GM18508 (cell line): ENCODE data around the gene ZFP92.

Experiments used
- ATAC-seq: cut with Tn5 transposase; IDR thresholded peaks from one replicate; pipeline ENCODE4 v1.9.1; 2021; ENCODE audit warnings: moderate number of reproducible peaks; ENCODE audit not compliant: insufficient read depth, unreplicated experiment

Gene ZFP92

GRCh38 chrX:153450114-153450948, 39.1 kb downstream of the ZFP92 start:
- no peak for ATAC-seq

- ATAC-seq, result no peak
These were observed 39.6 kb downstream of the ZFP92 start for GRCh38 chrX:153450949-153451277.

GRCh38 chrX:153454901-153455550, 43.8 kb downstream of the ZFP92 start:
- ATAC-seq, result no peak

DNA sequence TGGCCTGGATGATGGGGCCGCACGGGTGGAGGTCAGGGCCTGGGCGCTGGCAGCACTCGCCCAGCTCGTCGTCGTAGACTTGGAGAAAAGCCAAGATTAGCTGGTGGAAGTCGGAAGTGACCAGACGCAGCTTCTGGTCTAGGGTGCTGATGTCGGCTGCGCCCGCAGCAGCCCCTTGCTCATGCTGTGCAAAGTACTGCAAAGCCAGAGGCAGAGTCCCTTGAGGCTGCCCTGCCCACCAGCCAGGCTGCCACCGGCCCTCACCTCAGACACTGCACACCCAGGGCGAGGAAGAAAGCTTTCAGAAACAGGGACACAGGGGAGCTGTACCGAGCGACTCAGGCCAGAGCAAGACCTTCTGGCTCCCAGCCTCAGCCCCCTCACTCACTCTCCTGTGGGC, 44.3 kb downstream of the ZFP92 start:
- ATAC-seq, result no peak

DNA sequence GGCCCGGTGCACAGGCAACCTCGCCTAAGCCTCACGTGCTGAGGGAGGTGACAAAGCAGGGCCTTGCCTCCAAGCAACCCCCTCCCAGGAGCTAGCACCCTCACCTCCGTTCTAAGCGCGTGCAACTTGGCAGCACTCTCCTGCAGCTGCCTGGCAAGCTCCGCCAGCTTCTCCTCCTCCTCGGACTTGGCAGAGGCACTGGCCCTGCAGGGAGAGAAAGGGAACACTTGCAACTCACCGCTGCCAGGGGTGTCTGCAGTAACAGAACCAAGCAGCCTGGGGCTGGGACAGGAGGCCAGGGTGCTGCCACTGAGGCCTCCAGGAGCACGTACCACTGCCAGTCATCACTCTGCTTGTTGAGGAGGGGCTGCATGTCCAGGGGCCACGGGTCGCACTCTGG, 44.9 kb downstream of the ZFP92 start:
- no peak for ATAC-seq

- no peak for ATAC-seq
These were observed 45.4 kb downstream of the ZFP92 start for GRCh38 chrX:153456704-153457103.

DNA sequence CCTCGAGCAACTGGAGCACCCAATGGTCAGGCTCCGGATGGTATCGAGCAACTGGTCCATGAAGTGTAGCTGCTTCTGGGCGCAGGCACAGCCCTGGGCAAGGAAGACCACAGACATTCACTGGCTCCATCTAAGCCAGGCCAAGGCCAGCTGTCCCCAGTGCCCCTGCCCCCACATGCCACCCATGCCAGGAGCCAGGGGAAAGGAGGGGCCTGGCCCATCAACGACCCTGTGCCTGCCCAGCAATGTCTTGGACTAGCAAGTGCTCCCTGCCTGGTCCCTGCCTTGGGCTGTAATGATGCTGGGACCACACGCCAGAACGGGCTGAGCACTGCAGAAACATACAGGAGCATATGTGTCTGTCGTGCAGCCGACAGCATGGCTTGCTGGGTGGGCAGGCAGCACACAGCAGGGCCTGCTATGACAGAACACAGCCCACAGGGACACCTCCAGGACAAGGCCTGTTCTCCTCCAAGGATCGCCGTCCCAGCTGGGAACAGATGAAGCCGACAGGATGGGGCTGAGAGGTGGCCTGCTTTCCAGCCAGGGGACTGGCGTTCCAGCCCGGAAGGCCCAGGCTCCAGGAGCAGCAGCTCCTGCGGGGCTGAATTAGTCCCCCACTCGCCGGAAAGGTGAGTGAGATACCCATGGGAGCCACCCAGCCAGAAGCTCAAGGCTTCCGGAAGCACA, 46.0 kb downstream of the ZFP92 start:
- ATAC-seq, result no peak

GRCh38 chrX:153457827-153458466, 46.7 kb downstream of the ZFP92 start:
- ATAC-seq, result no peak

DNA sequence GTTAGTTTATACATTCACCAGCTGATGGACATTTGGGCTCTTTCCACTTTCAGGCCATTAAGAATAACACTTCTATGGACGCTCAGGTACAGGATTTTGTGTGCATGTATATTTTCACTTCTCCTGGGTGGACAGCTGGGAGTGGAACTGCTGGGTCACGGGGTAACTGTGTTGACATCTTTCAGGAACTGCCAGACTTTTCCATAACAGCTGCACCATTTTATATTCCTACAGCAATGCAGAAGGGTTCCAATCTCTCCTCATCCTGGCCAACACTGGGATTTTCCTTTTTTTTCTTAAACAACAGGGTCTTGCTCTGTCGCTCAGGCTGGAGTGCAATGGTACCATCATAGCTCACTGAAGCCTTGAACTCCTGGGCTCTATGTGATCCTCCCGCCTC, 47.2 kb downstream of the ZFP92 start:
- no peak for ATAC-seq

DNA sequence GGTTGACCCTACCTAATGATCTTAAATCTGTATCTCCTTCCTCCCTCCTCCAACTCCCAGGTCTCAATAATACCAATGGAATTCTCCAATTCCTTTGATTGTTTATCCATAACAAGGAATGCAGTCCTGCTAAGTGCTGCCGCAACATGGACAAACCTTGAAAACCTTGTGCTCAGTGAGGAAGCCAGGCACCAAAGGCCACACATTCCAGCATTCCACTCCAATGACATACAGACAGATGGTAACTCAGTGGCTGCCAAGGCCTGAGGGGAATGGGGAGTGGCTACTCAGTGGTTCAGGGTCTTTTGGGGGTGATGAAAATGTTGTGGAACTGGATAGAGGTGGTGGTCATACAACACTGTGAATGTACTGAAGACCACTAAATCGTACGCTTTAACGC, 48.7 kb downstream of the ZFP92 start:
- no peak for ATAC-seq

- ATAC-seq, result no peak
These were observed 49.6 kb downstream of the ZFP92 start for GRCh38 chrX:153460826-153461225.
